HK-2 (cell line): ENCODE results near the gene RGCC.

Experiments
- DNase-seq: peaks from one replicate; pipeline ENCODE4 v3.0.0-alpha.2; 2018; ENCODE audit not compliant: unreplicated experiment

The RGCC gene

DNA sequence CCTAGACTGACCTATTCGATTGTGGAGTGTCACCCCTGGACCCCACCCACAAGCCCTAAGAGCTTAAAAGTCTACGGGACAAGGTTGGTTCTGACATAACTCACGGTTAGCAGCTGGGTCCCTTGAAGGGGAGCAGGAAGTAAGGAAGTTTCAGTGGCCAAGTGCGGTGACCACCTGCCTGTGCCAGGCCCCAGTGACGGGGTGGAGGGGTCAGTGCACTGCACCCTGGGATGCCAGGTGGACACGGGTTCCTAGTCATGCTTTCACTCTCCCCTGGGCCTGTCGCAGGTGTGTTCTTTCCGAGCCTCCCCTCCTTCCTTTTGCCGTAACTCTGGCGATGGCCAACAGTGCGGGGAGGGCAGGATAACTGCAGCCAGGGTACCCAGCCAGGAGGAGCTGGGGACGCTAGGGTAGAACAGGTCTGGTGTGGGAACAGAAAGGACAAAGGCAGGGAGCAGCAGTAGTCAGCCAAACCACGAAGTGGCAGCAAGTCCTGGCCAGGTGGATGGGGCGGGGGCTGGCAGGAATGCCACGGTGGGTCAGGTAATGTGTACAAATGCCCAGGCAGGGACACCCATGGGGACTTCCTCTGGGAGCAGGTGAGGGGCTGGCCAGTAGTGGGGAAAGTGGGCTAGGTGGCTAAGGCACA is 58.3 kb downstream of the RGCC start:
- DNase-seq = no peak

DNA sequence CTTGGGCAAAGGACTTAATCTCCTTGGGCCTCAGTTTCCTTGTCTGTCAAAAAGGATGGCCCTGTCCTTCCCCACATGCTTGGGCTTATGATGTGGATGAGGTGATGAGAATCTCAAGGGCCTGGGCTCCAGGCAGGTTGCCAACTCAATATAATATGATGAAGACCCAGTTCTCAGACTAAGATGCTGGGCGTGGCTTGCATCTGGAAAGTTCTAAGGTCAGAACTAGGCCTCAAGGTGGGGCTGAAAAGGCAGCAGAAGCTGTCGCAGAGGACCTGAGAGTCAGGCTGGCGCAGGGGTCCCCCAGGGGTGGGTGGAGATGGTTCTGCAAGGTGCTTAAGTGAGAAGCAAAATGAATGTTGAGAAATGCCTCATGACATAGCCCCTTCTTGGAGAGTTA is 58.8 kb downstream of the RGCC start:
- no peak for DNase-seq

DNA sequence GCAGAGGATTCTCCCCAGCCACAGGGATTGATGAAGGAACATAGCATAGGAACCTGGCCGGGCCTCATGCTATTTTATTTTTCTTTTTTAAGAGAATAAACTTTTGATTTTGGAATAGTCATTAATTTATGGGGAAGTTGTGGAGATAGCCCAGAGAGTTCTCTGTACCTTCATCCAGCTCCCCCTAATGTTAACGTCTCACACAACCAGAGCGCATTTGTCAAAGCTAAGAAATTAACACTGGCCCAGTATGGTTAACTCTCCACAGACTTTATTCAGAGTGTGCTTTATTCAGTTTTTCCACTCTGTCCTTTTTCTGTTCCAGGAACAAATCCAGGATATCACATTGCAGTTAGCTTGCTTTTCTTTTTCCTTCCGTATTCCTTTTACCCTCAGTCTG is 59.4 kb downstream of the RGCC start:
- DNase-seq = no peak

DNA sequence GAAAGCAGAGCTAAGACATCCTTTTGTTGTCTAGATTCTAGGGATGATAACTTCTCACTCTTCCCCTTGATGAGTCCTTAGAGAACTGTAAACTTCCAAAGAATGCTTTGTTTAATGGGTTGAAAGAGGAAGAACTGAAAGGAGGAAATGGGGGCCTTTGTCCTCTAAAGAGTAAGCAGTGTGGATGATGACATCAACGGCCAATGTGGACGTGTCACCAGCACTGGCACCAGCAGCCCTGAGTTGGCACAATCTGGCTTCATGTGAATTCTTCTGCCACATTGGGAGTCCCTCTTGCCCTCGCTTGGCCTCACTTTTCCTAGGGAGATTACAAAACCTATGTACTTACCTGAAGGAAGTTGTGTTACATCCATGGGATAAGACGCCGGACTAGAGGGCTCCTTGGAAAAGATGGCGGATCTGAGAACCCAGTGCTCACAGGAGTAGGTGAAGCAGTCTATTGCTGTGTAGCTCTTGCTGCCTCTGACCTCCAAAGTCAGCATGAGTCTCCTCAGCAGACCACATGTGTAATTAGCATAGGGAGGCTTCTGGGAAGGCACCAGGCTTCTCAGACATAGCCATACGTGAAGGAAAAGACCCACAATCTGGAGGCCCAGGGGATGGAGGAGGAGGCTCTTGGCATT is 62.8 kb downstream of the RGCC start:
- DNase-seq = no peak
